C4-2B (cell line): Measurements from ENCODE around the gene TYK2.

Experiments
- H3K27ac ChIP-seq: fragments of 450-650 bp; 2 replicates; pipeline ENCODE4 v1.5.1; 2017
- CTCF ChIP-seq: fragments of 450-650 bp; conservative IDR thresholded peaks from 2 replicates; pipeline ENCODE4 v1.5.1; 2017; ENCODE audit warnings: mild to moderate bottlenecking
- ZFX ChIP-seq: fragments of 450-650 bp; IDR thresholded peaks from 2 replicates; pipeline ENCODE4 v1.6.1; 2017

The TYK2 gene

GRCh38 chr19:10335352-10335985, 44.9 kb downstream of the TYK2 start:
- H3K27ac ChIP-seq: peak overlapping the region; percentile 84; the same call in 1 of the 2 replicates
- TF ChIP-seq CTCF (no peak), ZFX (no peak)

- TF ChIP-seq ZFX (no peak), CTCF (no peak)
- H3K27ac ChIP-seq: peak overlapping the region; percentile 84
These were observed 45.6 kb downstream of the TYK2 start for GRCh38 chr19:10334588-10335351.

GRCh38 chr19:10333758-10334587, 46.4 kb downstream of the TYK2 start:
- TF ChIP-seq ZFX (no peak), CTCF (no peak)
- peak overlapping the region; percentile 84 for H3K27ac ChIP-seq

GRCh38 chr19:10332965-10333757, 47.2 kb downstream of the TYK2 start, which contains the start of gene RAVER1:
Gene RAVER1 (minus strand): TSS chr19:10333529. CDS start chr19:10333507, 22 bp downstream.
- TF ChIP-seq CTCF: no peak
- TF ChIP-seq ZFX: peak; percentile 23; the same call in 1 of the 2 replicates
- H3K27ac ChIP-seq: peak within 1 kb of the TSS; percentile 84

- no peak for TF ChIP-seq ZFX
- TF ChIP-seq CTCF: no peak
- peak overlapping the region; percentile 84 for H3K27ac ChIP-seq
These were observed 48.0 kb downstream of the TYK2 start for GRCh38 chr19:10332158-10332964.

- TF ChIP-seq CTCF (no peak), ZFX (no peak)
- no peak overlapping the region for H3K27ac ChIP-seq
These were observed 50.8 kb downstream of the TYK2 start for GRCh38 chr19:10329555-10329954.
